Sigmoid colon (tissue), 4 donors: ENCODE measurements around the gene FAS.

ENCODE experiments used
- EP300 ChIP-seq, 4 donors: sonication (generic); formaldehyde crosslinking; IDR thresholded peaks; one replicate each; pipeline ENCODE4 v1.6.1; 2017; ENCODE audit warnings: antibody characterized with exemption in 4 of 4
- TF ChIP-seq, protein P1 (sequence below), 4 experiments: fragments of 450-650 bp in 3 of 4; fragments of 200-600 bp in 1 of 4; IDR thresholded peaks; one replicate each; pipeline ENCODE4 v1.5.1; 2016 to 2019; ENCODE audit warnings: antibody characterized with exemption in 4 of 4, mild to moderate bottlenecking in 3 of 4, moderate library complexity in 2 of 4

DNA sequence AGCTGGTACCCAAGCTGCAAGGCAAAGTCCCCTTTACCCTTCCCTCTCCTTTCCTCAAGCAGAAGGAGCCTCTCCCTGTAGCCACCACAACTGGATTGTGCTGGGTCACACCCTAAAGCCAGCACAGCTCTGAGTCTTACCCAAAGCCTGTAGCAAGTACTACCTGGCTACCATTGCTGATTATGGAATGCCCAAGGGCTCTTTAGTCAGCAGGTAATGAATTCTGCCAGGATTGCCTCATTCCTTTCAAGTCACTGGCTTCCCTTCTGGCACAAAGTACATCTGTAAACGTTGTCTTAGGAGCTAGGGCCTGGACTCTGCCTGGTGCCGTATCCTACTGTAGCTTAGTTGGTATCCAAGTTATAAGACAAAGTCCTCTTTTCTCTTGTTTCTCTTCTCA, 52.0 kb downstream of the FAS start:
- TF ChIP-seq, protein P1, sequence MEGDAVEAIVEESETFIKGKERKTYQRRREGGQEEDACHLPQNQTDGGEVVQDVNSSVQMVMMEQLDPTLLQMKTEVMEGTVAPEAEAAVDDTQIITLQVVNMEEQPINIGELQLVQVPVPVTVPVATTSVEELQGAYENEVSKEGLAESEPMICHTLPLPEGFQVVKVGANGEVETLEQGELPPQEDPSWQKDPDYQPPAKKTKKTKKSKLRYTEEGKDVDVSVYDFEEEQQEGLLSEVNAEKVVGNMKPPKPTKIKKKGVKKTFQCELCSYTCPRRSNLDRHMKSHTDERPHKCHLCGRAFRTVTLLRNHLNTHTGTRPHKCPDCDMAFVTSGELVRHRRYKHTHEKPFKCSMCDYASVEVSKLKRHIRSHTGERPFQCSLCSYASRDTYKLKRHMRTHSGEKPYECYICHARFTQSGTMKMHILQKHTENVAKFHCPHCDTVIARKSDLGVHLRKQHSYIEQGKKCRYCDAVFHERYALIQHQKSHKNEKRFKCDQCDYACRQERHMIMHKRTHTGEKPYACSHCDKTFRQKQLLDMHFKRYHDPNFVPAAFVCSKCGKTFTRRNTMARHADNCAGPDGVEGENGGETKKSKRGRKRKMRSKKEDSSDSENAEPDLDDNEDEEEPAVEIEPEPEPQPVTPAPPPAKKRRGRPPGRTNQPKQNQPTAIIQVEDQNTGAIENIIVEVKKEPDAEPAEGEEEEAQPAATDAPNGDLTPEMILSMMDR (IDR thresholded peaks at IDR 0.05), result no peak
- TF ChIP-seq EP300 (IDR thresholded peaks at IDR 0.05), result no peak
